Measurements from ENCODE around the gene INPP5A.

DNA sequence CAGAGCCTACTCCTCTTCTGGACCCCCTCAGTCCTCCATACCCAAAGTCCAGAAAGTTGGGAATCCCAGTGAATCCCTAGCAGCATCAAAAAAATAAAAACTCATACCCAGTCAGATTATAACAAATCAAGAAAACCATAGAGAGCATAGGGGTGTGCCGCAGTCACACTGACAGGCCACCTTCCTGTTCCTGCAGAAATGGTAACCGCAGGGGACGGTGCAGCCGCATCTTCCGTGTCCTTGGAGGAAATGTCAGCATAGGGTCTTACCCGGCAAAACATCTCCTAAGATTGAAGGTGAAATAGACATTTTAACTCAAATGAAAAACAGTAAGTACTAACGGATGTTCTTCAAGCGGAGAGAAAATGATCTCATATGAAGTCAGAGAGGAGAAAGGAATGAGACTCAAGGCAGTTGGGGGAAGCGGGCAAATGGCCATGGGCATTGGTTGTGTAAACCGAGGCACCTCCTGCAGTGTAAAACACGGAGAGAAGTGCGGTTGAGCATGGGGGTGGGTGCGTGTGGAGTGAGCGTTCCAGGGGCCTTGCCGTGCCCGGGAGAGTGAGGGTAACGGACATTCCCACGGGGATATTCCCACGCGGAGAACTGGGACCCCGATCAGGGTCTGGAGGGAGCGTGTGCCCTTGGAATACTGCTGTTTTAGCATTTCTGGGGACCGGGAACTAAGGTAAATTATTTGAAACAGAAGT, 137.6 kb downstream of the INPP5A start:
- TF ChIP-seq, protein P1, sequence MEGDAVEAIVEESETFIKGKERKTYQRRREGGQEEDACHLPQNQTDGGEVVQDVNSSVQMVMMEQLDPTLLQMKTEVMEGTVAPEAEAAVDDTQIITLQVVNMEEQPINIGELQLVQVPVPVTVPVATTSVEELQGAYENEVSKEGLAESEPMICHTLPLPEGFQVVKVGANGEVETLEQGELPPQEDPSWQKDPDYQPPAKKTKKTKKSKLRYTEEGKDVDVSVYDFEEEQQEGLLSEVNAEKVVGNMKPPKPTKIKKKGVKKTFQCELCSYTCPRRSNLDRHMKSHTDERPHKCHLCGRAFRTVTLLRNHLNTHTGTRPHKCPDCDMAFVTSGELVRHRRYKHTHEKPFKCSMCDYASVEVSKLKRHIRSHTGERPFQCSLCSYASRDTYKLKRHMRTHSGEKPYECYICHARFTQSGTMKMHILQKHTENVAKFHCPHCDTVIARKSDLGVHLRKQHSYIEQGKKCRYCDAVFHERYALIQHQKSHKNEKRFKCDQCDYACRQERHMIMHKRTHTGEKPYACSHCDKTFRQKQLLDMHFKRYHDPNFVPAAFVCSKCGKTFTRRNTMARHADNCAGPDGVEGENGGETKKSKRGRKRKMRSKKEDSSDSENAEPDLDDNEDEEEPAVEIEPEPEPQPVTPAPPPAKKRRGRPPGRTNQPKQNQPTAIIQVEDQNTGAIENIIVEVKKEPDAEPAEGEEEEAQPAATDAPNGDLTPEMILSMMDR (IDR thresholded peaks at IDR 0.05) = no peak
- TF ChIP-seq POLR2AphosphoS5 (IDR thresholded peaks at IDR 0.05) = no peak
